Nephron progenitor cell (in vitro differentiated cells): ENCODE results near the gene AVPR1A.

ENCODE experiments used
- DNase-seq: peaks from one replicate; pipeline ENCODE4 v3.0.0; 2021
- H3K27ac Mint-ChIP-seq: 2 replicates; pipeline ENCODE4 v1.8.0; 2021; ENCODE audit warnings: mild to moderate bottlenecking, moderate library complexity, mixed read lengths
- H3K27me3 Mint-ChIP-seq: 2 replicates; pipeline ENCODE4 v1.8.0; 2021; ENCODE audit warnings: mild to moderate bottlenecking, low read depth, mixed read lengths; ENCODE audit not compliant: poor library complexity
- H3K36me3 Mint-ChIP-seq: 2 replicates; pipeline ENCODE4 v1.8.0; 2021; ENCODE audit warnings: low read depth, mixed read lengths
- H3K4me1 Mint-ChIP-seq: 2 replicates; pipeline ENCODE4 v1.8.0; 2021; ENCODE audit warnings: mixed read lengths
- H3K4me3 Mint-ChIP-seq: 2 replicates; pipeline ENCODE4 v1.8.0; 2021; ENCODE audit warnings: mild to moderate bottlenecking, moderate library complexity, mixed read lengths
- H3K9me3 Mint-ChIP-seq: 2 replicates; pipeline ENCODE4 v1.8.0; 2021; ENCODE audit warnings: mild to moderate bottlenecking, moderate library complexity, mixed read lengths
- CTCF ChIP-seq: fragments of 200-600 bp; sonication (generic); IDR thresholded peaks from 2 replicates; pipeline ENCODE4 v1.5.0; 2021; ENCODE audit warnings: antibody characterized with exemption

AVPR1A gene

GRCh38 chr12:63149909-63150712 lies 890 bp downstream of the AVPR1A start:
- TF ChIP-seq CTCF: no peak
- no peak overlapping the region for H3K27ac Mint-ChIP-seq
- H3K4me3 Mint-ChIP-seq: peak overlapping the region; percentile 89
- peaks cover 11% of the 10 kb centered on the region for H3K9me3 Mint-ChIP-seq
- peak; percentile 39 for DNase-seq
- H3K27me3 Mint-ChIP-seq: peaks cover 79% of the 10 kb centered on the region
- H3K36me3 Mint-ChIP-seq: peaks cover 6% of the 10 kb centered on the region
- peaks cover 21% of the 10 kb centered on the region for H3K4me1 Mint-ChIP-seq

GRCh38 chr12:63144556-63144955 lies 6.4 kb downstream of the AVPR1A start:
- TF ChIP-seq CTCF: no peak
- H3K9me3 Mint-ChIP-seq: peaks cover 4% of the 10 kb centered on the region
- peaks cover 1% of the 10 kb centered on the region for H3K4me1 Mint-ChIP-seq
- H3K27me3 Mint-ChIP-seq: peaks cover 61% of the 10 kb centered on the region
- DNase-seq: no peak
- no peak overlapping the region for H3K27ac Mint-ChIP-seq
- no peaks in the 10 kb centered on the region for H3K36me3 Mint-ChIP-seq
- H3K4me3 Mint-ChIP-seq: no peak overlapping the region

- no peak overlapping the region for H3K27ac Mint-ChIP-seq
- peaks cover 10% of the 10 kb centered on the region for H3K27me3 Mint-ChIP-seq
- H3K36me3 Mint-ChIP-seq: no peaks in the 10 kb centered on the region
- no peak overlapping the region for H3K4me3 Mint-ChIP-seq
- DNase-seq: no peak
- TF ChIP-seq CTCF: no peak
- H3K4me1 Mint-ChIP-seq: no peaks in the 10 kb centered on the region
- H3K9me3 Mint-ChIP-seq: peaks cover 4% of the 10 kb centered on the region
Observed at GRCh38 chr12:63138488-63138887, 12.5 kb downstream of the AVPR1A start.

- peaks cover 7% of the 10 kb centered on the region for H3K27me3 Mint-ChIP-seq
- no peaks in the 10 kb centered on the region for H3K4me1 Mint-ChIP-seq
- no peak overlapping the region for H3K4me3 Mint-ChIP-seq
- no peaks in the 10 kb centered on the region for H3K9me3 Mint-ChIP-seq
- no peak for DNase-seq
- no peaks in the 10 kb centered on the region for H3K36me3 Mint-ChIP-seq
- no peak overlapping the region for H3K27ac Mint-ChIP-seq
- no peak for TF ChIP-seq CTCF
Observed at GRCh38 chr12:63133981-63134380, 17.0 kb downstream of the AVPR1A start.

GRCh38 chr12:63132201-63132600 lies 18.8 kb downstream of the AVPR1A start:
- no peaks in the 10 kb centered on the region for H3K36me3 Mint-ChIP-seq
- no peaks in the 10 kb centered on the region for H3K9me3 Mint-ChIP-seq
- no peak for TF ChIP-seq CTCF
- no peak overlapping the region for H3K4me3 Mint-ChIP-seq
- no peak overlapping the region for H3K27ac Mint-ChIP-seq
- no peak for DNase-seq
- no peaks in the 10 kb centered on the region for H3K4me1 Mint-ChIP-seq
- H3K27me3 Mint-ChIP-seq: peaks cover 2% of the 10 kb centered on the region

GRCh38 chr12:63129927-63130326 lies 21.1 kb downstream of the AVPR1A start:
- H3K27me3 Mint-ChIP-seq: peaks cover 5% of the 10 kb centered on the region
- DNase-seq: no peak
- H3K36me3 Mint-ChIP-seq: no peaks in the 10 kb centered on the region

More at GRCh38 chr12:63129927-63130326, 21.1 kb downstream of the AVPR1A start:
- Mint-ChIP-seq H3K4me3 (no peak overlapping the region), H3K27ac (no peak overlapping the region), H3K4me1 (no peaks in the 10 kb centered on the region), H3K9me3 (no peaks in the 10 kb centered on the region)
- no peak for TF ChIP-seq CTCF
